NCI-H82 treated with DMSO at 0.1 percent for 48 hours (cell line): ENCODE data around the gene ZNF615.
"Not testable (repeated sequence)": the region's sequence is repeated elsewhere in the genome, so short reads cannot be mapped to it uniquely, and the experiment has no call there.

Experiments used
- DNase-seq: peaks from one replicate; lab custom pipeline; 2025; ENCODE audit not compliant: unreplicated experiment; lab: John Stamatoyannopoulos, UW

ZNF615 gene

GRCh38 chr19:52007806-52008557 lies at the start of gene ZNF615:
Gene ZNF615 (minus strand): TSS chr19:52008211. CDS start chr19:52003711, 4,500 bp downstream.
- DNase-seq, result peak; percentile 59

- not testable (repeated sequence) for DNase-seq
Measured at GRCh38 chr19:52056480-52056879, 48.5 kb upstream of the ZNF615 start.

GRCh38 chr19:52051736-52052135 lies 43.7 kb upstream of the ZNF615 start:
- DNase-seq, result not testable (repeated sequence)

GRCh38 chr19:52048555-52049501 lies 40.8 kb upstream of the ZNF615 start, which contains the start of gene ZNF432:
Gene ZNF432 (minus strand): TSS chr19:52048838. CDS start chr19:52046868, 1,970 bp downstream.
- peak; percentile 80 for DNase-seq

GRCh38 chr19:52039169-52039568 lies 31.2 kb upstream of the ZNF615 start:
- no peak for DNase-seq

- no peak for DNase-seq
Measured at GRCh38 chr19:52034051-52034728, 26.2 kb upstream of the ZNF615 start.

GRCh38 chr19:52028780-52029123 lies 20.7 kb upstream of the ZNF615 start:
- peak; percentile 33 for DNase-seq

- peak; percentile 64 for DNase-seq
Measured at GRCh38 chr19:52028027-52028779, 20.2 kb upstream of the ZNF615 start, which contains the start of gene ZNF614. Gene ZNF614 (minus strand): TSS chr19:52028379. CDS start chr19:52025745, 2,634 bp downstream.

- not testable (repeated sequence) for DNase-seq
Measured at GRCh38 chr19:52026255-52026990, 18.4 kb upstream of the ZNF615 start.

- not testable (repeated sequence) for DNase-seq
Measured at GRCh38 chr19:52024478-52024877, 16.5 kb upstream of the ZNF615 start.

- DNase-seq, result no peak
Measured at GRCh38 chr19:52022193-52022592, 14.2 kb upstream of the ZNF615 start.

- DNase-seq, result no peak
Measured at GRCh38 chr19:52020506-52020905, 12.5 kb upstream of the ZNF615 start.

GRCh38 chr19:52010674-52011073 lies 2.7 kb upstream of the ZNF615 start:
- no peak for DNase-seq

GRCh38 chr19:52007451-52007805 lies 583 bp downstream of the ZNF615 start:
- DNase-seq, result no peak

GRCh38 chr19:51994048-51994644 lies 13.9 kb downstream of the ZNF615 start:
- no peak for DNase-seq

GRCh38 chr19:51993422-51993821 lies 14.6 kb downstream of the ZNF615 start:
- no peak for DNase-seq

- DNase-seq, result peak; percentile 76
Measured at GRCh38 chr19:51986309-51987291, 21.4 kb downstream of the ZNF615 start, which contains the start of gene ZNF350. Gene ZNF350 (minus strand): TSS chr19:51986840. CDS start chr19:51974360, 12,480 bp downstream.

- DNase-seq, result no peak
Measured at GRCh38 chr19:51983361-51983760, 24.6 kb downstream of the ZNF615 start.
